IPS-18c (cell line): ENCODE results near the gene SLC37A3.

Source experiments
- H3K4me3 ChIP-seq: 2 replicates; pipeline ENCODE4 v1.7.0; 2013; ENCODE audit warnings: low read depth, mild to moderate bottlenecking, low read length, moderate library complexity; ENCODE audit not compliant: insufficient read depth
- H3K9me3 ChIP-seq: one replicate; pipeline ENCODE4 v1.6.1; 2013; ENCODE audit warnings: mild to moderate bottlenecking, low read length, moderate library complexity; ENCODE audit not compliant: control insufficient read depth, insufficient read depth

Gene SLC37A3

GRCh38 chr7:140300243-140301136, 97.8 kb downstream of the SLC37A3 start:
- no peaks in the 10 kb centered on the region for H3K9me3 ChIP-seq
- no peak overlapping the region for H3K4me3 ChIP-seq

GRCh38 chr7:140298213-140298612, 100.1 kb downstream of the SLC37A3 start:
- H3K4me3 ChIP-seq, result no peak overlapping the region
- no peaks in the 10 kb centered on the region for H3K9me3 ChIP-seq

- Histone ChIP-seq H3K9me3 (no peaks in the 10 kb centered on the region), H3K4me3 (no peak overlapping the region)
Measured at GRCh38 chr7:140297192-140297591, 101.1 kb downstream of the SLC37A3 start.

GRCh38 chr7:140295224-140295738, 103.0 kb downstream of the SLC37A3 start:
- Histone ChIP-seq H3K4me3 (no peak overlapping the region), H3K9me3 (no peaks in the 10 kb centered on the region)

- no peak overlapping the region for H3K4me3 ChIP-seq
- no peaks in the 10 kb centered on the region for H3K9me3 ChIP-seq
Measured at GRCh38 chr7:140294454-140294853, 103.9 kb downstream of the SLC37A3 start.

- Histone ChIP-seq H3K9me3 (no peaks in the 10 kb centered on the region), H3K4me3 (no peak overlapping the region)
Measured at GRCh38 chr7:140292438-140292837, 105.9 kb downstream of the SLC37A3 start.

- no peaks in the 10 kb centered on the region for H3K9me3 ChIP-seq
Measured at GRCh38 chr7:140289804-140290203, 108.5 kb downstream of the SLC37A3 start.

GRCh38 chr7:140287988-140288387, 110.3 kb downstream of the SLC37A3 start:
- no peak overlapping the region for H3K4me3 ChIP-seq
- no peaks in the 10 kb centered on the region for H3K9me3 ChIP-seq

More at GRCh38 chr7:140289804-140290203, 108.5 kb downstream of the SLC37A3 start:
- H3K4me3 ChIP-seq, result no peak overlapping the region

- Histone ChIP-seq H3K9me3 (no peaks in the 10 kb centered on the region), H3K4me3 (no peak overlapping the region)
Measured at GRCh38 chr7:140285938-140286337, 112.4 kb downstream of the SLC37A3 start.

GRCh38 chr7:140284062-140284461, 114.3 kb downstream of the SLC37A3 start:
- Histone ChIP-seq H3K9me3 (no peaks in the 10 kb centered on the region), H3K4me3 (no peak overlapping the region)
